GM21526 (cell line): ENCODE results near the gene GALNT18.

Source experiments
- ATAC-seq: cut with Tn5 transposase; IDR thresholded peaks from one replicate; pipeline ENCODE4 v1.9.1; 2021; ENCODE audit warnings: moderate library complexity; ENCODE audit not compliant: unreplicated experiment, low FRiP score

The GALNT18 gene

DNA sequence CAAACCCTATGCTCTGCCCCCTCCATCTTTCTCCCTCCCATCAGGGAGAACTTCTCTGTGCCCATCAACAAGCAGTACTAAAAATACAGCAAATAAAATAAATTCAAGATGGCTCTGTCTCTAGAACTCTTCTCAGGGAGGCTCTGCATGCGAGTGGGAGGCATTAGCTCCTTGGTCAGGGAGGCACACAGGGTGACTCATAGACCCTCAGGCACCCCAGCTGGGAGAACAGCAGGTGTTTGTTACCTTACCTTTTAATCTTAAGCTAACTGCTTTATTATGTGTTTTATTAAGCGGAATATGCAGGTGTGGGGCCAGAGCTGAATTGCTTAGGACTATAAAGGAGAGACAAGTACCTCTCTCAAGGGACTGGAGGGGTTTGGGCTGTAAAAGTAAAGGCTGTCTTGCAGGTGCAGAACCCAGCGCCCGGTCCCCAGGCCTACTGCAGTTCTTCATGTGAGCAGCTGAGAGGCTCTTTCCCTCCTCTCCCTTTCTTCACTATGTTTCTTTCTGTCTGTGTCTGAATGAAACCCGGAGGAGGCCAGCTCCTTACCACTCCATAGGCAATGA is 289.6 kb downstream of the GALNT18 start:
- ATAC-seq, result no peak

DNA sequence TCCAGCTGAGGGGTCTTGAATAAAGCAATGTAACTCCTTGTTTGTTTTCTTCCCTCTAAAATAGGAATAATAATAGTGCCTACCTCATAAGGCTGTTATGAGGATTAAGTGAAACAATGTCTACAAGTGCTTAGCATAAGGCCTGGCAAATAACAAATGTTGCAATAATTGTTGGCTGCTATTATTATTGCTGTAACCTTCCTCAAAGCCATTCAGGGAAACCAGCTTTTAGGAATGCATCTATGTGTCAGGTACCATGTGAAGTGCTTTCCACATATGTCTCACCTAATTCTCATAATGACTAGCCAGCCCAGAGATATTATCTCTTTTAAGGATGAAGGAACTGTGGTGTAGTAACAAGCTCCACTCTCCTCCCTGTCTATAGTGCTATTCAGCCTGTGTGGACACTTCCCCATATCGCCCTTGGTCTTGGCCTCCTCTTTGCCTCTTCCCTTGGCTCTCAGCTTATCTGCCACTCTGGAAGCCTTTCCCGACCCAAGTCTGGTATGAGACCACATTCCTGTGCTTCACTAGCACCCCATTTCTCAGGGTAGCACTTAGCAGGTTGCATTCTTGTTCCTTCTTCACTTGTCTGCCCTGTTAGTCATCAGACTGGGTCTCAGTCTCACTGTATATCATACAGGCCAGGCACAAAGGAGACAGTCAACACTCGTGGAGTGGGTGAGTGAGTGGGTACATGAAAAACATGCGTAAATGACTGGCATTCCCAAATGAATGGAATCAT is 292.6 kb downstream of the GALNT18 start:
- no peak for ATAC-seq

DNA sequence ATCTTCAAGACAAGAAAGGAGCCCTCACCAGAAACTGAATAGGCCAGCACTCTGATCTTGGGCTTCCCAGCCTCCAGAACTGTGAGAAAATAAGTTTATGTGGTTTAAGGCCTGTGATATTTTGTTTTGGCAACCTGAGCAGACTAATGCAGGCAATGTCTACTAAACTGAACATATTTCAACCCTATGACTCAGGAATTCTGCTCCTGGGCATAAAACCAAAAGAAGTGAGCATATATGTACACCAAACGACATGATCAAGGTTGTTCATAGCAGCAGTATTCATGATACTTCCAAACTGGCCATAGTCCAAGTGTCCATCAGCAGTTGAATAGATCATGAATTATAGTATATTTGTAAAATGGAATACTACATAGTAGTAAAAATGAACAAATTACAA is 297.7 kb downstream of the GALNT18 start:
- no peak for ATAC-seq

DNA sequence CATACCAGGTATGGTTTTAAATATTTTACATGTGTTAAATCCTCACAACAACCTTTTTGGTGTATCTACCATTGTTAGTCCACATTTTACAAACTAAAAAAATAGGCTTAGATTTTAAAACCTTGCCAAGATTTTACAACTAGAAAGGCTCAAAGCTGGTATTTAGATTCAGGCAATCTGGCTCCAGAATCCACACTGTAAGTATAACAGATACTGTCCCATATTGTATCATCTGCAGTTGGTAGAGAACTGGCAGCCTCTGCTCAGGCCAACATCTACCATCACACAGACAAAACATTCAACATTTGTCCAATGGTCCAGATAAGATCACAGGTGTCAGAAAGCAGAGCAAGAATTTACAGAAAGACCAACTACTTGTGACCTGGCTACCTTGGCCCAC is 299.7 kb downstream of the GALNT18 start:
- ATAC-seq, result no peak

DNA sequence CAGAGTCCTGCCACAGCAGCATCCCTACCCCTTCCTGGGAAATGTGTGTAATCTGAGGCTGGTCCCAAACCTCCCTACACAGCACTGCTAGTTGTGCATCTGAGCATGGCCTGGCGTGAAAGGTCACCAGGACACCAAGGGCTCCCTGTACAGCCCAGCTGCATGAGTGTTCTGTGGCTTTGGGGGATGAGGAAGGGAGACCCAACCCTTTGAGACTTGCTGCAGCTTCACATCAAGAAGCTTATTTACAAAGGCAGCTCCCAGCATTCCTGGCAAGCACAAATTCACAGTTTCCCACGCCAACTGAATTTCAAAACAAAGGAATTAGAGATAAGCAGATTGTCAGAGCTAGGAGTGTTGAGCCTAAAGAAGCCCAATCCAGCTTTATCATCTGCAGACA is 301.0 kb downstream of the GALNT18 start:
- ATAC-seq, result no peak

DNA sequence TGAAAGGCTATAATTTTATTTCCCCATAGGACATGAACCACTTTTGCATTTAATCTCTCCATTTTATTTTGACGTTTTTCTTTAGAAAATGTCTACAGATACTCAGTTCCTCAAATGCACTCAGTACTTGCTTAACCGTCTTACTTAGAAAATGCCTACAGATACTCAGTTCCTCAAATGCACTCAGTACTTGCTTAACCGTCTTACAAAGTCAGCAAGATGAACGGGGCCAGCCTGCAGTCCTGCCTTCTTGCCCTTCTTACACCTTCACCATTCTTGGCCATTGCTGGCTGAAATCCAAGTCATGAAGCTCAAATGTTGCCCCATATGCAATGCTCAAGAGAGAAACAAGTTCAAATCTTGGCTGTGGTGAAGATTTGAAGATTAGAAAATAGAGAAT is 302.8 kb downstream of the GALNT18 start:
- ATAC-seq, result peak; percentile 94

DNA sequence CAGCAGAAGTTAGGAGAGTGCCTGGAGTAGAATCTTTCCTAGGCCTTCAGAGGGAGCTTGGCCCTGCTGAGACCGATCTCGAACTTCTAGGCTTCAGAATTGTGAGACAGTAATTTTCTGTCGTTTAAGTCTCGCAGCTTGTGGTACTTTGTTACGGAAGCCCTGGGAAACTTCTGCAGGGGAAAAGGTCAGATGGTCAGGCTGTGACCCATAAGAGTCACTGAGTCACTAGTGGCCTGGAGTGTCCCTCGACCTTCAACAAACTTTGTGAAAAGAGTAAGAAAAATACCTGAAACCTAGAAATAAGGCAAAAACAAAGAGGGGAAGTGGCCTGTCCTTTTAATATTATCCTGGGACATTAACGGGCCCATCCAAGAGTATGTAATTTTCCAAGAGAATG is 303.3 kb downstream of the GALNT18 start:
- ATAC-seq, result no peak

DNA sequence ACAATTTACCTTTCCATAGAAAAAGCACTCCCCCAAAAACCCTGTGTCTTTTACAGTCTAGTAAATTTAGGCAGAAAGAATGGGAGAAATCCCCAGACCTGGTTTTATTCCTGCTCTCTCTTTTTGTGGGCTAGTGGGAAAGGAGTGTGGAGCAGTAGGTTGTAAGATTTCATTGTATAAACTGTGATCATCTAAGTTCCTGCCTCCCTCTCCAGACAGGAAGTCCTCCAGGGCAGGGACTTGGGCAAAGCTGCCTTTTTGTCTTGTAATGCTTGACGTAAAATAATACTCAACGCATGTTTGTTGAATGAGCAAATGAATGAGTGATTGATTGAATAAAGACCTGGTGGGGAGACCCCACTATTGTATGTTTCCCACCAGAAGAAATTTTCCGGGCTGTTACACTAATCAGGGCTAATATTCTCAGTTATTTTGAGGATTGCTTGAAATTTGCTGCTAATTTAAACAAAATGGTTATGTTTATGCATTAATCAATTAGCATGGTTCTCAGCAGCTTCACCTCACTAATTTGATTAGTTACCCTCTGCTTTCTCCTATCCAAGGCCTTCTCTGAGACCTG is 305.1 kb downstream of the GALNT18 start:
- ATAC-seq, result no peak

DNA sequence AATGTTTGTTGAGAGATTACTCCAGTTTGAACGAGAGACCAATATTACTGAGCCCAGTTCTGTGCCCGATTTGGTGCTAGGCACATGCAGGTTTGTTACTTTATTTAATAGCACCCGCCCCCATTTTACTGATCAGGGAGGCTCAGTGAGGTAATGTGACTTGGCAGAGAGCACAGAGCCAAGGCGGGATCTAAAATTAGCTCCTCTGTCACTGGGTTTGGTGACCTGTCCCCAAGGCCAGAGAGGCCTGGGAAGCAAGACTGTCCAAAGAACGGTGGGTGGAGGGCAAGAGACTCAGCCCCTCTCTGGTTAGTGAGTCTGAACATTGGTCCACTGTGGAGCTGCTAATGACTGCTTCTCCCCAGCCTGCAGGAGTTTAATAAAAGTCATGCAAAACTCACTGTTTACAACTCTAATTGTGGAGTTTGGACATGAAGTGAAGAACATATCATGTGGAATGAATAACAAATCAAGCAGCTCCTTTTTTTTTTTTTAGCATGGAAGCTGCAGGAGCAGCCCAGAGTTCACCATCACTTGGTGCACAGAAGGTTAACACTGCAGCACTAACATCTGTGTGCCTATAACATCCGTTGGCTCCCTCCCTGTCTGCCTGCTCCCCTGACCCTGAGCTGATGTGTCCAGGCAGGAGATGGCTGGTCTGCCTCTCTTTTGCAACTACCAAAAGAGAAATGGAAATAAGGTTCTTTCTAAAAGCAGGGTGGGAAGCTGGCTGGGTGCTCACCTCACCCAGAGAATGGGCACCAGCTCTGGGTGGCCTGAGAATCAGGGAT is 307.7 kb downstream of the GALNT18 start:
- ATAC-seq, result no peak

DNA sequence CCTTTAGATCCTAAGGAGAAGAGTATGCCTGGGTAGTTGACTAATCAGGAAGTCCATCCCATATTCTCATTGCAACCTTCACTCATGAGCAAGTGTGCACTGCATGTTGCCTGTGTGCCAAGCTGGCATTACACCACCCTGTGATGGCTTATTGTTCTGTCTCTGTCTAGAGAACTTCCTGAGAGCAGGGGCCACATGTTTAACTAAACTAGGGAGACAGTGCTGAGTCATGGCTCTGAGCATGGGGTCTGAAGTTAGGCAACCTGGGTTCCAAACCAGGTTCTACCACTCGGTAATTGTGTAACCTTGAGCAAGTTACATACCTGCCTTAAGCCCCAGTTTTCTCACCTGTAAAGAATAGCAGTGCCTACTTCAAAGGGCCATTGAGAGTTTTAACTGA is 308.4 kb downstream of the GALNT18 start:
- ATAC-seq, result no peak

DNA sequence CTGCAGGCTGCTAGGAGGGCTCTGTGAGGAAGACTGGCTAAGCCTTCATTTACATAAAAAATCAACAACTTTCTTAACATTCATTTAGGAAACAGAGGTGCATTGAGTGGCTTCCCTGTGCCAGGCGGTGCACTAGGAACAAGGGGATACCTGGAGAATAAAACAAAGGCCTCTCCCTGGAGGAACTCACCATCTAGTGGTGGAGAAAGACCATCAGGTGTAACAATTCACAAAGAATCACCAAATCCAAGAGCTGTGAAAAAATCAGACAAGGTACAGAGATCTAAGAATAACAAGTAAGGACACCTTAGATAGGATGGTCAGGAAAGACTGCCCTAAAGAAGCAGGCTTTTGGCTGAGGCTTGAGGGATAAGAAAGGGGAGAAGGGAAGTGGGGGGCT is 309.1 kb downstream of the GALNT18 start:
- no peak for ATAC-seq

DNA sequence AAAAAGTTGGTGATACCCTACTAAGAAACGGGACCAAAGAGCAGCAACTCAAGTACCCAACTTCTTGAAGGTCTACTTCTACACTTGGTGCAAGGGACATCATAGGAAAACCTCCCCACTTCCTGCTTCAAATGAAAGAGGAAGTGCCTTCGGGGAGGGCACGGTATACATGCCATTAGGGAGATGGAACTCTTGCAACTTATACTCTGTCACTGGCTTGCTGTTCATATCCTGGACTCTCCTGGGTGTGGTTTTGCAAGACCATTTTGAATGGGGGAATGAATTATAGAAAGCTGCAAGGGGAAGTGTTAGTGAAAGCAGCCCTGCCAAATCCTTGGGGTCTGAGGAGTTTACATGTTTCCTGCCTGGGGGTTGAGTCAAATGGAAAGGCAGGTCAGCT is 310.6 kb downstream of the GALNT18 start:
- ATAC-seq, result no peak

DNA sequence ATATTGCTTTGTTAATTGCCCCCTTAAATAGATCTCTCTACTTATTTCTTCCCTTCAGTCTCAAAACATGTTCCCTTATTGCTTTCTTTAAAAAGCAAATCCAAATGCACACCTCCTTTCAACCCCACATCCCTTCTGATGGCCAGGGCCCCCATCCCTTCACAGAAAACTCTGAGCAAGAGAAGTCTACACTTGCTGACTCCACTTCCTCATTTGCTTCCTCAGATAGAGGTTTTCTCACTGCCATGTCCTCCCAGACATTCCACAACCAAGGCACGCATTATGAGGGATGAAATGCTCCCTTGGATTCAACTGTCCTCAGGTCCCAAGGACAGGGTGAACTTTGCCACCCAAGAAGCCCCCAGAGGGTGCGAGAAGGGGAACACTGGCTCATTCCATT is 311.9 kb downstream of the GALNT18 start:
- no peak for ATAC-seq

DNA sequence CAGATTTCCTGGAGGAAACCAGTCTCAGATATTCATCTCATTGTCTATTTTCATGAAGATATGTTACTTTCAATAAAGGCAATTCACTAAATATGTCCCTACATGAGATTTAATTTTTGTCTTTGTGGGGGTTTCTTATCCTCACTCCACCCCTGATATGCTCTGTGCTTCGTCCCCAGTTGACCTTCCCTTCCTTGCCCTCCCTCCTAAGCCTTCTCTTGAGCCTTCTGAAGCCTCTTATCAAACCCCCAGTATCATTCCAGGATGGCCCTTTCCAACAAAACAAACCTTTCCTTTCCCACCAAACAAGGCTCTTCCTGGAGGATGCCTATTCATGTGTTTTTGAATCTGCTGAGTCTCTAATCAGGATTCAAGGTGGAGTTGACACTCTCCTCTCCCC is 313.6 kb downstream of the GALNT18 start:
- no peak for ATAC-seq

DNA sequence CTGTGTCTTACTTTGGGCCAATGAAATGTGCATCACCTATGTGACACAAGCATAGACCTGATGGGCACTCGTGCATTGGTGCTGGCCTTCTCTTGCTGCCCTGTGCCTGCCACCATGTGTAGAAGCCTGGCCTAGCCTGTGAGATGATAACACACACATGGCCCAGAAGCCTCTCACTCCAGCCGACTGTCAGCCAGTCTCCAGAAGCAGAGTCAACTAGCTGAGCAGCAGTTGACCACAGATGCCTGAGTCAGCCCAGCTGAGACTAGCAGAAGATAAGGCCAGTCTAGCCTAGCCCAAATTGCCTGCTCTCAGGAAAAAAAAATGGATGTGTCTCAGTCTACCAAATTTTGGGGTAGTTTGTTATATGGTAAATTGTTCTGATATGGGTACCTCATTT is 314.9 kb downstream of the GALNT18 start:
- ATAC-seq, result no peak

DNA sequence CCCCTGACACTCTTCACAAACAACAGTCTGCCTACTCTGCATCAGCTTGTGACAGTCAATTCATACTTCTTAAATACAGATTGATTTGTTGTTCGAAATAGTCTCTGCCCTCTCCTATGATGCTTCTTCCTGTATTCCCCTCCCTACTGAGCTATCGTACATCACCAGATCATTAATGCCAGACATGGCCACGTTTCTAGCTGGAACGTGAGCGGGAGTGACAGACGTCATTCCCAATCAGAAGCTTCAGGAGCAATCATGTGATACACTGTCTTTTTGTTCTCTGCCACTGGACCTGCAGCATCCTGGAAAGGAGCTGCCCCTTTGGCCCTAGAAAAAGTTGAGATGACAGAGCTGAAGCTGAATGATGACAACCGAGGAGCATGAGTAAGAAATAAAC is 317.3 kb downstream of the GALNT18 start:
- ATAC-seq, result no peak

DNA sequence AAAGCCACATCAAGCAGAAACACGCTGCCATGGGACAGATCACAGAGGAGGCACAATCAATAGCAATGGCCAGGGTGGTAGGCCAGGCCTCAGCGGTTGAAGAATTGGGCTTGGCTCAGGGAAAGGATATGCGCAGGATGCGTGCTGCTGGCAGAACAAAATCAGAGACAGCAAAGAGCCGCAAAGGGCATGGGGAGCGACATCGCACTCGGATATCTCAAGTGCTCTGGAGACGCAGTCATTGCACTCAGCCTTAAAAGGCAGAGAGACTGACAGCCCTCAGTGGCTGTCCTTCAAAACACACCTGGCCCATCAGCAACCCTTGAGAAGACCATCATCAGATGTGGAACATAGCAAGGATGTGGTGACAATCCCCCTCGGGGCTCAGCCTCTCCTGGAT is 319.2 kb downstream of the GALNT18 start:
- no peak for ATAC-seq

DNA sequence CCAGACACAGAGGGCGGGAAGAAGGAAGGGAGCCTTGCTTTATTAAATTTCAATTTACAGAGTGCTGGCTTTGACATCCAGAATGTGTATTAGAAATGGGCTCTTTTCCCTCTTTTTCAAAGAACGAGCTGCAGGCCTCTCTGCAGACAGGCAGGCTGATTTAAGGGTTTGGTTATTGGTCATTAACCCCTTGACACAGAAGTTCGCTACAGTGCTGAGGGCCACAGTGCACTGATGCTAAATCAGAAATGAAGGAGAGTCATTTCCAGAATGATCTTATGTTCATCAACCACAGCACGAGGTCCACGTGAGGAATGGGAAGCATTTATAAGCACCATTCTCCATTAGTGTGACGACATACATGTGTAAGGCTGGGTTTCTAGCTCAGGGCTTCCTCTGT is 320.6 kb downstream of the GALNT18 start:
- no peak for ATAC-seq

DNA sequence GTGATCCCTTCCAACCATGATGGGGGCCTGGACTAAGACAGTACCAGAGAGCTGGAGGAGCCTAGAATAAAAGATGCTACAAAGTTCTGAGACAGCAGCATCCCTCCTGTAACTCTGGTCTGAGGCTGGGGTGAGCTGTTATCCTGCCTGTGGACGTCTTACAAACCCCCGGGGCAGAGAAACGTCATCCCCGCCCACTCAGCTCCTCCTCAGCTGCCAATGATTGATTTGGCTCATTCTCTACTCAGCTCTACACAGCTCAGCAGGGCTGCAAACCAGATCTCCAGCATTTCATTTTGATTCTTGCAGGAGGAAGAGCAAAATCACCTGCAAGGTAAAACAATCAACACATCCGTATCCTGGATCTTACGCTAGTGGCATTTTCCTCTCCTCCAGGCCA is 324.2 kb downstream of the GALNT18 start:
- no peak for ATAC-seq

DNA sequence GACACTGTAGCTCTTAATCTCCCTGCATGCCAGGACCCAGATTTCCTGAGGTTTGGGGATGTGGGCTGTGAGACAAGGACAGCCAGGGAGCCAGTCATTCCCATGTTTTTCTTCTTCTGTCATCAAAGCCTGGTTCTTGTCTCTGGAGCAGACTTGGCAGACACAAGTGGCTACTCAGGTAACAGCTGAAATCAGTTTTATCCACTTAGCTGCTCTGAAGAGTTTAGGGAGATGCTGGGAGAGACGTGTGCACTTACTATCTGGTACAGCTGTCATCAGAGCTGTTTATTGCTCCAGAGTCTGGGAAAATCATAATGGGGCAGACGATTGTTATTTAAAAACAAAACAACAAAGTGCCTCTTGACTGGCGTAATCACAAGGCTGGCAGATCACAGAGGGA is 325.4 kb downstream of the GALNT18 start:
- no peak for ATAC-seq

DNA sequence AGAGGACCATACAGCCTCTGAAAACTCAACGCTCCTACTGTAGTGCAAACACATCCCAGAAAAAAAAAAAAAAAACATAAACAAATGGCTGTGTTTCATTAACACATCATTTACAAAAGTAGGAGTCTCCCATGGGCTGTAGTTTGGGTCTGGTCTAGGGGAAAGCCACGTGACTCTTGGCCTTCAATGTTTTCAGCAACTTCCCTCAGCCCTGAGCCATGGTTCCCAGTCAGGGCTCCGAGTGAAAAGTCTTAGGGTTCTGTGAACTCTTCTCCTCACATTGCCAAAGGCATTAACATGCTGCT is 327.3 kb downstream of the GALNT18 start:
- no peak for ATAC-seq
